CD4-positive, alpha-beta T cell (primary cell): ENCODE results near the gene MC2R. TPM values are rescaled to one million over a fixed set of nuclear protein-coding genes. Genes with fewer than 3 reads are reported as not detected.

Experiments
- ATAC-seq: fragments of 200-7000 bp; cut with Tn5 transposase; one replicate; pipeline ENCODE4 v1.10.0; 2022; ENCODE audit warnings: mild to moderate bottlenecking; ENCODE audit not compliant: poor library complexity
- CTCF ChIA-PET: fragments of 350-600 bp; sonication (Branson Sonifier 250); formaldehyde crosslinking; loops from one replicate; lab custom pipeline; 2021; ENCODE audit warnings: antibody characterized with exemption, inconsistent platforms; lab: Charles Lee
- POLR2A ChIA-PET: fragments of 350-600 bp; sonication (Branson Sonifier 250); formaldehyde crosslinking; loops from one replicate; lab custom pipeline; 2021; ENCODE audit warnings: antibody characterized with exemption, inconsistent platforms; lab: Charles Lee
- DNase-seq, 14 experiments: peaks; one replicate each; pipeline ENCODE4 v3.0.0-alpha.2; 2013 to 2020; ENCODE audit warnings: mixed read lengths in 2 of 14
- H3K27ac ChIP-seq, 2 donors: one replicate each; pipeline versions ENCODE4 v1.5.1 to v1.7.0; 2013; ENCODE audit warnings: low read length in 2 of 2, low read depth in 1 of 2, mild to moderate bottlenecking in 1 of 2
- H3K27me3 ChIP-seq, 2 experiments: 1 replicate in 1 of 2; 2 replicates in 1 of 2; pipeline versions ENCODE4 v1.6.1 to v1.7.0; 2013; ENCODE audit warnings: low read length in 2 of 2, control low read depth in 1 of 2, mild to moderate bottlenecking in 1 of 2, moderate library complexity in 1 of 2; ENCODE audit not compliant: insufficient read depth in 2 of 2, control insufficient read depth in 1 of 2
- H3K36me3 ChIP-seq: one replicate; pipeline ENCODE4 v1.6.1; 2013; ENCODE audit warnings: low read length, control low read depth; ENCODE audit not compliant: insufficient read depth
- H3K4me1 ChIP-seq: one replicate; pipeline ENCODE4 v1.6.1; 2013; ENCODE audit warnings: low read length, control low read depth; ENCODE audit not compliant: insufficient read depth
- H3K4me3 ChIP-seq: one replicate; pipeline ENCODE4 v1.5.1; 2013; ENCODE audit warnings: mild to moderate bottlenecking, low read length, moderate library complexity
- H3K9me3 ChIP-seq, 2 experiments: 1 replicate in 1 of 2; 2 replicates in 1 of 2; pipeline versions ENCODE4 v1.6.1 to v1.7.0; 2013; ENCODE audit warnings: low read length in 2 of 2, mild to moderate bottlenecking in 2 of 2, control low read depth in 1 of 2, moderate library complexity in 1 of 2; ENCODE audit not compliant: control insufficient read depth in 1 of 2, insufficient read depth in 1 of 2
- H3K27ac Mint-ChIP-seq: one replicate; pipeline ENCODE4 v1.8.0; 2020; ENCODE audit warnings: mixed read lengths
- H3K27me3 Mint-ChIP-seq: one replicate; pipeline ENCODE4 v1.8.0; 2021; ENCODE audit warnings: mixed read lengths
- H3K36me3 Mint-ChIP-seq: one replicate; pipeline ENCODE4 v1.8.0; 2021; ENCODE audit warnings: low read depth, mixed read lengths
- H3K4me1 Mint-ChIP-seq: one replicate; pipeline ENCODE4 v1.8.0; 2021; ENCODE audit warnings: low read depth, mixed read lengths
- H3K4me3 Mint-ChIP-seq: one replicate; pipeline ENCODE4 v1.8.0; 2020; ENCODE audit warnings: mild to moderate bottlenecking, mixed read lengths
- H3K9me3 Mint-ChIP-seq: one replicate; pipeline ENCODE4 v1.8.0; 2020; ENCODE audit warnings: mixed read lengths
- CTCF ChIP-seq: fragments of 200-600 bp; IDR thresholded peaks from one replicate; pipeline ENCODE4 v1.8.0; 2022; ENCODE audit warnings: antibody characterized with exemption, mild to moderate bottlenecking
- intact Hi-C, 2 experiments: fragments of 100-400 bp; cut with DNase I in 1 of 2; cut with micrococcal nuclease in 1 of 2; formaldehyde crosslinking; loops; one replicate each; pipeline versions ENCODE4 v1.15.1 to v1.9.0; 2023 to 2025; cut with DNase I, micrococcal nuclease
- total RNA-seq, 174 experiments: library from RNA in 2 of 174; stranded (reverse) in 2 of 174; gene quantifications; one replicate each; pipeline ENCODE4 v1.2.3 and lab custom pipeline; 2021 to 2026

The MC2R gene
- total RNA-seq, 2 experiments from 2014 or later: not detected

- TF ChIP-seq CTCF: no peak
- Histone ChIP-seq H3K4me1 (no peaks in the 10 kb centered on the region), H3K9me3 (peaks cover 0 to 1% of the 10 kb centered on the region in 2 experiments), H3K4me3 (no peak overlapping the region), H3K27ac (no peak overlapping the region), H3K27me3 (peaks cover 0 to 2% of the 10 kb centered on the region in 2 experiments), H3K36me3 (no peaks in the 10 kb centered on the region)
- no peak for DNase-seq
- no peaks in the 10 kb centered on the region for H3K9me3 Mint-ChIP-seq
- POLR2A ChIA-PET: no interaction called here
- no peaks in the 10 kb centered on the region for H3K27me3 Mint-ChIP-seq
- H3K4me3 Mint-ChIP-seq: no peak overlapping the region
- H3K4me1 Mint-ChIP-seq: no peaks in the 10 kb centered on the region
- H3K27ac Mint-ChIP-seq: no peak overlapping the region
- ATAC-seq: no peak
- CTCF ChIA-PET: no interaction called here
- no peaks in the 10 kb centered on the region for H3K36me3 Mint-ChIP-seq
- intact Hi-C loops: no loop called here
These were observed 677 bp upstream of the MC2R start for GRCh38 chr18:13915995-13916431.

- no peak for DNase-seq
- no peak for TF ChIP-seq CTCF
- POLR2A ChIA-PET: no interaction called here
- Histone ChIP-seq H3K27ac (no peak overlapping the region), H3K4me1 (no peaks in the 10 kb centered on the region), H3K36me3 (no peaks in the 10 kb centered on the region), H3K27me3 (peaks cover 0 to 2% of the 10 kb centered on the region in 2 experiments), H3K4me3 (no peak overlapping the region), H3K9me3 (peaks cover 0 to 3% of the 10 kb centered on the region in 2 experiments)
- intact Hi-C loops: no loop called here
- Mint-ChIP-seq H3K27ac (no peak overlapping the region), H3K27me3 (no peaks in the 10 kb centered on the region), H3K4me3 (no peak overlapping the region), H3K9me3 (no peaks in the 10 kb centered on the region), H3K36me3 (no peaks in the 10 kb centered on the region), H3K4me1 (no peaks in the 10 kb centered on the region)
- CTCF ChIA-PET: no interaction called here
- ATAC-seq: no peak
These were observed 580 bp downstream of the MC2R start for GRCh38 chr18:13914756-13915155.

- Mint-ChIP-seq H3K9me3 (no peaks in the 10 kb centered on the region), H3K36me3 (no peaks in the 10 kb centered on the region), H3K27ac (no peak overlapping the region), H3K4me1 (no peaks in the 10 kb centered on the region), H3K4me3 (no peak overlapping the region), H3K27me3 (no peaks in the 10 kb centered on the region)
- DNase-seq: no peak
- POLR2A ChIA-PET: no interaction called here
- ATAC-seq: no peak
- TF ChIP-seq CTCF: no peak
- intact Hi-C loops: no loop called here
- H3K27me3 ChIP-seq: peaks cover 0 to 2% of the 10 kb centered on the region in 2 experiments
- no peaks in the 10 kb centered on the region for H3K4me1 ChIP-seq
- H3K36me3 ChIP-seq: no peaks in the 10 kb centered on the region
- H3K27ac ChIP-seq: no peak overlapping the region
- CTCF ChIA-PET: no interaction called here
- H3K4me3 ChIP-seq: no peak overlapping the region
- peaks cover 0 to 3% of the 10 kb centered on the region in 2 experiments for H3K9me3 ChIP-seq
These were observed 1.2 kb downstream of the MC2R start for GRCh38 chr18:13914170-13914569.
